ENCODE data around the gene FOXK1. TPM values are rescaled to one million over a fixed set of nuclear protein-coding genes. Genes with fewer than 3 reads are reported as not detected.

The FOXK1 gene
- total and polyA plus RNA-seq, 7 donors = 4.2 to 26.4 (median 16.8) TPM

GRCh38 chr7:4665661-4666060 lies 16.4 kb upstream of the FOXK1 start:
- H3K27me3 ChIP-seq (ENCODE audit: insufficient read depth in 3 of 3, low read length in 2 of 3) = no peaks in the 10 kb centered on the region
- H3K36me3 ChIP-seq (ENCODE audit: insufficient read depth in 1 of 2, low read depth in 1 of 2) = no peaks in the 10 kb centered on the region
- H3K9me3 ChIP-seq = no peaks in the 10 kb centered on the region
- no peak for ATAC-seq
- WGBS, 3 donors = 44 to 68% (median 55%) methylated on average over 2 of the region's 2 CpGs
- no peak overlapping the region for H3K27ac ChIP-seq
- no peak for DNase-seq
- no peak overlapping the region for H3K4me3 ChIP-seq
- intact Hi-C loops (cut with DNase I) = no loop called here
- no peak for TF ChIP-seq CTCF (IDR thresholded peaks at IDR 0.05)
- H3K4me1 ChIP-seq = peaks cover 7% of the 10 kb centered on the region

- no peak for ATAC-seq
- no peaks in the 10 kb centered on the region for H3K4me1 ChIP-seq
- no peak for TF ChIP-seq CTCF (IDR thresholded peaks at IDR 0.05)
- no peaks in the 10 kb centered on the region for H3K36me3 ChIP-seq (ENCODE audit: insufficient read depth in 1 of 2, low read depth in 1 of 2)
- H3K27me3 ChIP-seq (ENCODE audit: insufficient read depth in 3 of 3, low read length in 2 of 3) = no peaks in the 10 kb centered on the region
- intact Hi-C loops (cut with DNase I) = no loop called here
- H3K4me3 ChIP-seq = no peak overlapping the region
- no peak for DNase-seq
- no peak overlapping the region for H3K27ac ChIP-seq
- 64 to 73% (median 70%) methylated on average over 19 of the region's 19 CpGs for WGBS, 3 donors
- no peaks in the 10 kb centered on the region for H3K9me3 ChIP-seq
Observed at GRCh38 chr7:4667776-4668509, 14.2 kb upstream of the FOXK1 start.

- DNase-seq (no peak), ATAC-seq (no peak)
- Histone ChIP-seq H3K27me3 (ENCODE audit: insufficient read depth in 3 of 3, low read length in 2 of 3) (no peaks in the 10 kb centered on the region), H3K4me3 (no peak overlapping the region), H3K9me3 (no peaks in the 10 kb centered on the region), H3K36me3 (ENCODE audit: insufficient read depth in 1 of 2, low read depth in 1 of 2) (no peaks in the 10 kb centered on the region), H3K27ac (no peak overlapping the region), H3K4me1 (no peaks in the 10 kb centered on the region)
- 94 to 100% (median 95%) methylated on average over 3 of the region's 3 CpGs for WGBS, 3 donors
- intact Hi-C loops (cut with DNase I) = no loop called here
- no peak for TF ChIP-seq CTCF (IDR thresholded peaks at IDR 0.05)
Observed at GRCh38 chr7:4668510-4668847, 13.6 kb upstream of the FOXK1 start.

- TF ChIP-seq CTCF (IDR thresholded peaks at IDR 0.05) = no peak
- no peak overlapping the region for H3K4me3 ChIP-seq
- ATAC-seq (no peak), DNase-seq (no peak)
- no peaks in the 10 kb centered on the region for H3K27me3 ChIP-seq (ENCODE audit: insufficient read depth in 3 of 3, low read length in 2 of 3)
- intact Hi-C loops (cut with DNase I) = no loop called here
- no peaks in the 10 kb centered on the region for H3K36me3 ChIP-seq (ENCODE audit: insufficient read depth in 1 of 2, low read depth in 1 of 2)
- WGBS, 3 donors = 71 to 78% (median 76%) methylated on average over 4 of the region's 4 CpGs
- no peaks in the 10 kb centered on the region for H3K9me3 ChIP-seq
- no peaks in the 10 kb centered on the region for H3K4me1 ChIP-seq
- no peak overlapping the region for H3K27ac ChIP-seq
Observed at GRCh38 chr7:4670791-4671190, 11.3 kb upstream of the FOXK1 start.
